H9 (cell line): Measurements from ENCODE around the gene KRTDAP. TPM values are rescaled to one million over a fixed set of nuclear protein-coding genes. Genes with fewer than 3 reads are reported as not detected.

ENCODE experiments used
- DNase-seq: peaks from one replicate; pipeline ENCODE4 v3.0.0-alpha.2; 2017
- H2AFZ ChIP-seq: one replicate; pipeline ENCODE4 v1.6.1; 2013; ENCODE audit warnings: mild to moderate bottlenecking, low read length, control low read depth, moderate library complexity
- H2AK5ac ChIP-seq: 2 replicates; pipeline ENCODE4 v1.6.1; 2013; ENCODE audit warnings: low read length, control low read depth, mixed read lengths; ENCODE audit not compliant: insufficient read length
- H2BK120ac ChIP-seq: one replicate; pipeline ENCODE4 v1.6.1; 2013; ENCODE audit warnings: low read depth, mild to moderate bottlenecking, low read length, control low read depth, inconsistent platforms; ENCODE audit not compliant: poor library complexity, severe bottlenecking
- H2BK12ac ChIP-seq: 2 replicates; pipeline ENCODE4 v1.6.1; 2013; ENCODE audit warnings: low read length, control low read depth, mixed read lengths, low read depth; ENCODE audit not compliant: insufficient read length
- H2BK15ac ChIP-seq: 2 replicates; pipeline ENCODE4 v1.6.1; 2013; ENCODE audit warnings: low read depth, low read length, control low read depth
- H2BK20ac ChIP-seq: one replicate; pipeline ENCODE4 v1.6.1; 2013; ENCODE audit warnings: low read depth, mild to moderate bottlenecking, low read length, control low read depth, inconsistent platforms; ENCODE audit not compliant: poor library complexity, severe bottlenecking
- H2BK5ac ChIP-seq: 2 replicates; pipeline ENCODE4 v1.6.1; 2013; ENCODE audit warnings: low read length, control low read depth, mixed read lengths; ENCODE audit not compliant: insufficient read length
- H3K14ac ChIP-seq: 2 replicates; pipeline ENCODE4 v1.6.1; 2013; ENCODE audit warnings: low read length, control low read depth; ENCODE audit not compliant: insufficient read depth
- H3K18ac ChIP-seq: 2 replicates; pipeline ENCODE4 v1.6.1; 2013; ENCODE audit warnings: low read depth, mild to moderate bottlenecking, mixed read lengths, low read length, control low read depth; ENCODE audit not compliant: insufficient read length
- H3K23ac ChIP-seq: 2 replicates; pipeline ENCODE4 v1.6.1; 2013; ENCODE audit warnings: low read length, control low read depth, mixed read lengths, low read depth; ENCODE audit not compliant: insufficient read length
- H3K23me2 ChIP-seq: 2 replicates; pipeline ENCODE4 v1.6.1; 2013; ENCODE audit warnings: low read depth, mild to moderate bottlenecking, mixed read lengths, low read length, control low read depth; ENCODE audit not compliant: insufficient read length, poor library complexity, severe bottlenecking
- H3K27ac ChIP-seq: 2 replicates; pipeline ENCODE4 v1.5.1; 2013; ENCODE audit warnings: low read length, control low read depth, mixed read lengths, low read depth; ENCODE audit not compliant: insufficient read length
- H3K27me3 ChIP-seq: 2 replicates; pipeline ENCODE4 v1.6.1; 2013; ENCODE audit warnings: low read length, control low read depth, inconsistent platforms; ENCODE audit not compliant: insufficient read depth
- H3K4ac ChIP-seq: 2 replicates; pipeline ENCODE4 v1.6.1; 2013; ENCODE audit warnings: low read depth, mild to moderate bottlenecking, control low read depth, inconsistent platforms, low read length, moderate library complexity
- H3K4me1 ChIP-seq: 2 replicates; pipeline ENCODE4 v1.6.1; 2013; ENCODE audit warnings: low read length, control low read depth, inconsistent platforms; ENCODE audit not compliant: insufficient read depth
- H3K4me2 ChIP-seq: 2 replicates; pipeline ENCODE4 v1.6.1; 2013; ENCODE audit warnings: low read length, control low read depth, mixed read lengths; ENCODE audit not compliant: insufficient read length, insufficient read depth
- H3K56ac ChIP-seq: 2 replicates; pipeline ENCODE4 v1.6.1; 2013; ENCODE audit warnings: low read depth, mild to moderate bottlenecking, mixed read lengths, low read length, control low read depth; ENCODE audit not compliant: insufficient read length
- H3K79me1 ChIP-seq: 2 replicates; pipeline ENCODE4 v1.6.1; 2013; ENCODE audit warnings: low read depth, mild to moderate bottlenecking, moderate library complexity, low read length, control low read depth, inconsistent platforms; ENCODE audit not compliant: insufficient read depth, poor library complexity, severe bottlenecking
- H3K79me2 ChIP-seq: 2 replicates; pipeline ENCODE4 v1.6.1; 2013; ENCODE audit warnings: low read length, control low read depth, inconsistent platforms; ENCODE audit not compliant: insufficient read depth
- H3K9ac ChIP-seq: 2 replicates; pipeline ENCODE4 v1.6.1; 2013; ENCODE audit warnings: low read length, control low read depth, mixed read lengths; ENCODE audit not compliant: insufficient read length; ENCODE audit errors: extremely low read depth
- H3K9me3 ChIP-seq: one replicate; pipeline ENCODE4 v1.6.1; 2013; ENCODE audit warnings: low read depth, low read length, inconsistent platforms; ENCODE audit not compliant: control insufficient read depth
- H3T11ph ChIP-seq: one replicate; pipeline ENCODE4 v1.6.1; 2013; ENCODE audit warnings: mild to moderate bottlenecking, low read length, control low read depth, inconsistent platforms
- H4K20me1 ChIP-seq: one replicate; pipeline ENCODE4 v1.6.1; 2013; ENCODE audit not compliant: control insufficient read depth, insufficient read length, insufficient read depth
- H4K5ac ChIP-seq: 2 replicates; pipeline ENCODE4 v1.6.1; 2013; ENCODE audit warnings: low read depth, mild to moderate bottlenecking, mixed read lengths, low read length, control low read depth; ENCODE audit not compliant: insufficient read length
- H4K8ac ChIP-seq: replicated peaks from 2 replicates; pipeline ENCODE4 v1.6.1; 2013; ENCODE audit warnings: low read length, control low read depth, mixed read lengths, low read depth; ENCODE audit not compliant: insufficient read length
- H4K91ac ChIP-seq: 2 replicates; pipeline ENCODE4 v1.6.1; 2013; ENCODE audit warnings: low read depth, mild to moderate bottlenecking, moderate library complexity, mixed read lengths, low read length, control low read depth; ENCODE audit not compliant: insufficient read length
- H3K27ac Mint-ChIP-seq, 3 experiments: 2 replicates in 2 of 3; 3 replicates in 1 of 3; pipeline ENCODE4 v1.8.0; 2020 to 2021; ENCODE audit warnings: mixed read lengths in 3 of 3, mild to moderate bottlenecking in 1 of 3, moderate library complexity in 1 of 3
- H3K27me3 Mint-ChIP-seq: 2 replicates; pipeline ENCODE4 v1.8.0; 2021; ENCODE audit warnings: low read depth, mild to moderate bottlenecking, moderate library complexity, mixed read lengths
- H3K36me3 Mint-ChIP-seq, 3 experiments: 2 replicates in 2 of 3; 3 replicates in 1 of 3; pipeline ENCODE4 v1.8.0; 2020 to 2021; ENCODE audit warnings: low read depth in 3 of 3, mixed read lengths in 3 of 3; ENCODE audit not compliant: insufficient read depth in 1 of 3
- H3K4me1 Mint-ChIP-seq, 2 experiments: 2 replicates each; pipeline ENCODE4 v1.8.0; 2020; ENCODE audit warnings: mixed read lengths in 2 of 2
- H3K4me3 Mint-ChIP-seq, 2 experiments: 2 replicates in 1 of 2; 3 replicates in 1 of 2; pipeline ENCODE4 v1.8.0; 2020 to 2021; ENCODE audit warnings: mild to moderate bottlenecking in 2 of 2, mixed read lengths in 2 of 2, moderate library complexity in 1 of 2
- H3K9me3 Mint-ChIP-seq, 2 experiments: 2 replicates in 1 of 2; 3 replicates in 1 of 2; pipeline ENCODE4 v1.8.0; 2020; ENCODE audit warnings: mild to moderate bottlenecking in 2 of 2, mixed read lengths in 2 of 2, moderate library complexity in 1 of 2
- CTCF ChIP-seq: fragments of 200-600 bp; sonication (generic); conservative IDR thresholded peaks from 3 replicates; pipeline ENCODE4 v1.8.0; 2021; ENCODE audit warnings: antibody characterized with exemption, mild to moderate bottlenecking
- WGBS: extraction: QIAGEN DNeasy Blood & Tissue Kit; methylation state at CpG from one replicate; pipeline ENCODE4 v1.1.7; 2013; ENCODE audit warnings: missing lambda C conversion rate, low lambda C conversion rate, mixed read lengths; ENCODE audit not compliant: insufficient read length; ENCODE audit errors: extremely low coverage; 5-methylcytosine and 5-hydroxymethylcytosine counted together
- total RNA-seq: library from RNA; stranded (reverse); gene quantifications from 2 replicates; pipeline ENCODE4 v1.2.1, GENCODE V29; 2021

KRTDAP gene
- total RNA-seq, 1 experiment from 2014 or later: 0.87 TPM

DNA sequence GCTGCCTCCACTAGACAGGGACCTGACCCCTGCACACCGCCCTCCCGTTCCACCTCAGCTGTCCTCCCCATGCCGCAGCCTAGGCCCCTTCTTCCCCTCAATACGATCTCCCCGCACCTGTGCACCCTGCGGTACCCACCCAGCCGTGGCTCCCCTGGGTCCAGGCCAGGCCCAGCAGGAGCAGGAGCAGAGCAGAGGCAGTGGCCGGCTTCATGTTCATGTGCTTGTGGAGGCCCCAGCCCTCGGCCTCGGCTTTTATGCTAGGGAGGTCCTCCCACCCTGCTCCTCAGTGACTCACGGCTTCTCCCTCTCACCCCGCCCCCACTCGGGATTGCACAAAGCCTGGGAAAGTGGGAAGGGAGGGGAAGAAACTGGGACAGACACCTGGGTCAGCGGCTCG is 11.4 kb upstream of the KRTDAP start:
- no peak overlapping the region for H3K4me3 Mint-ChIP-seq
- H3K36me3 Mint-ChIP-seq: peaks cover 55 to 95% (median 95%) of the 10 kb centered on the region in 3 experiments; a peak in 6 of 7 replicates
- Histone ChIP-seq H2BK12ac (no peak overlapping the region), H3K4me1 (no peaks in the 10 kb centered on the region), H4K8ac (no peak overlapping the region), H3K9me3 (no peaks in the 10 kb centered on the region), H3K56ac (no peak overlapping the region), H2BK5ac (no peak overlapping the region), H3K4ac (no peak overlapping the region), H2AFZ (no peak overlapping the region), H3K4me2 (no peak overlapping the region), H3K27me3 (no peaks in the 10 kb centered on the region), H3K9ac (no peak overlapping the region), H4K91ac (no peak overlapping the region), H3K23me2 (no peaks in the 10 kb centered on the region), H3T11ph (no peak overlapping the region), H3K23ac (no peak overlapping the region), H3K27ac (no peak overlapping the region), H3K79me2 (no peaks in the 10 kb centered on the region), H2AK5ac (no peak overlapping the region), H3K18ac (no peak overlapping the region), H2BK15ac (no peak overlapping the region), H4K5ac (no peak overlapping the region), H3K14ac (no peak overlapping the region), H2BK20ac (no peak overlapping the region), H3K79me1 (no peaks in the 10 kb centered on the region), H2BK120ac (no peak overlapping the region), H4K20me1 (no peaks in the 10 kb centered on the region)
- peaks cover 4 to 10% of the 10 kb centered on the region in 2 experiments; a peak in 2 of 4 replicates for H3K4me1 Mint-ChIP-seq
- H3K27ac Mint-ChIP-seq: peak overlapping the region; percentile 5 to 40 (median 5); a peak in 3 of 7 replicates
- no peaks in the 10 kb centered on the region for H3K9me3 Mint-ChIP-seq
- TF ChIP-seq CTCF: no peak
- DNase-seq: no peak
- no peaks in the 10 kb centered on the region for H3K27me3 Mint-ChIP-seq
- WGBS: no CpG with 5 or more reads among the region's 15 CpGs
